C4-2B (cell line): ENCODE results near the gene NPEPL1.

Experiments used
- ZFX ChIP-seq: fragments of 450-650 bp; IDR thresholded peaks from 2 replicates; pipeline ENCODE4 v1.6.1; 2017
- TF ChIP-seq, protein P1 (sequence below): fragments of 450-650 bp; conservative IDR thresholded peaks from 2 replicates; pipeline ENCODE4 v1.5.1; 2017; ENCODE audit warnings: mild to moderate bottlenecking

DNA sequence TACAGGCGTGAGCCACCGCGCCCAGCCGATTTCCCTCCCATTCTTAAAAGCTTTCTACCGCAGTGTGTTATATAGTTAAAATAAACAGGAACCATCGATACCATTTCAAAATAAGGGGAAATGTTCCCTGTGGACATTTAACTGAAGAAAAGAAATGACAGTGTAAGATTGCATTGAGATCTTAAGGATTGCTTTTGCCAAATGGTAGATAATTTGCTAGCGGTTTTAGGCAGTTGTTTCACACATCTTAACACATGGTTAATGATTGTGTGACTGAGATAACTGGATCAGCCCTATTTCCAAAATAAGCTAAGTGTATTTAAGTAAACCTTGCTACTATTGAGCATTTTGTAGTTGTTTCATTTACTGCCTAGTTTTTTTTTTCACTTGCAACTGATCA lies 25.9 kb upstream of the NPEPL1 start:
- TF ChIP-seq, protein P1, sequence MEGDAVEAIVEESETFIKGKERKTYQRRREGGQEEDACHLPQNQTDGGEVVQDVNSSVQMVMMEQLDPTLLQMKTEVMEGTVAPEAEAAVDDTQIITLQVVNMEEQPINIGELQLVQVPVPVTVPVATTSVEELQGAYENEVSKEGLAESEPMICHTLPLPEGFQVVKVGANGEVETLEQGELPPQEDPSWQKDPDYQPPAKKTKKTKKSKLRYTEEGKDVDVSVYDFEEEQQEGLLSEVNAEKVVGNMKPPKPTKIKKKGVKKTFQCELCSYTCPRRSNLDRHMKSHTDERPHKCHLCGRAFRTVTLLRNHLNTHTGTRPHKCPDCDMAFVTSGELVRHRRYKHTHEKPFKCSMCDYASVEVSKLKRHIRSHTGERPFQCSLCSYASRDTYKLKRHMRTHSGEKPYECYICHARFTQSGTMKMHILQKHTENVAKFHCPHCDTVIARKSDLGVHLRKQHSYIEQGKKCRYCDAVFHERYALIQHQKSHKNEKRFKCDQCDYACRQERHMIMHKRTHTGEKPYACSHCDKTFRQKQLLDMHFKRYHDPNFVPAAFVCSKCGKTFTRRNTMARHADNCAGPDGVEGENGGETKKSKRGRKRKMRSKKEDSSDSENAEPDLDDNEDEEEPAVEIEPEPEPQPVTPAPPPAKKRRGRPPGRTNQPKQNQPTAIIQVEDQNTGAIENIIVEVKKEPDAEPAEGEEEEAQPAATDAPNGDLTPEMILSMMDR, result no peak
- TF ChIP-seq ZFX, result no peak
